Endothelial cell (in vitro differentiated cells): ENCODE data around the gene SETX. TPM values are rescaled to one million over a fixed set of nuclear protein-coding genes. Genes with fewer than 3 reads are reported as not detected.
A peak's percentile ranks its signal among the peaks of the same experiment; 100 is the strongest.

Experiments used
- DNase-seq: peaks from one replicate; pipeline ENCODE4 v3.0.0; 2021; ENCODE audit warnings: low spot score
- H3K27ac Mint-ChIP-seq: one replicate; pipeline ENCODE4 v1.8.0; 2021; ENCODE audit warnings: mixed read lengths, inconsistent platforms; ENCODE audit not compliant: unreplicated experiment
- H3K27me3 Mint-ChIP-seq: one replicate; pipeline ENCODE4 v1.8.0; 2021; ENCODE audit warnings: mild to moderate bottlenecking, moderate library complexity, mixed read lengths, inconsistent platforms; ENCODE audit not compliant: unreplicated experiment
- H3K36me3 Mint-ChIP-seq: one replicate; pipeline ENCODE4 v1.8.0; 2021; ENCODE audit warnings: mild to moderate bottlenecking, low read depth, mixed read lengths, inconsistent platforms; ENCODE audit not compliant: unreplicated experiment
- H3K4me1 Mint-ChIP-seq: one replicate; pipeline ENCODE4 v1.8.0; 2021; ENCODE audit warnings: mild to moderate bottlenecking, mixed read lengths, inconsistent platforms; ENCODE audit not compliant: unreplicated experiment
- H3K4me3 Mint-ChIP-seq: one replicate; pipeline ENCODE4 v1.8.0; 2021; ENCODE audit warnings: mild to moderate bottlenecking, mixed read lengths, inconsistent platforms; ENCODE audit not compliant: unreplicated experiment
- H3K9me3 Mint-ChIP-seq: one replicate; pipeline ENCODE4 v1.8.0; 2021; ENCODE audit warnings: mixed read lengths, inconsistent platforms; ENCODE audit not compliant: unreplicated experiment
- CTCF ChIP-seq: fragments of 200-600 bp; sonication (generic); IDR thresholded peaks from one replicate; pipeline ENCODE4 v1.5.0; 2021; ENCODE audit warnings: antibody characterized with exemption; ENCODE audit not compliant: unreplicated experiment
- total RNA-seq: library from RNA; stranded (reverse); fragmentation: NEBNext Ultra II Directional; extraction: Animal tissue kit (Norgen Biotek cat#: 25700); gene quantifications from one replicate; pipeline ENCODE4 v1.2.1, GENCODE V29; 2021; ENCODE audit not compliant: unreplicated experiment

Gene SETX
- total RNA-seq, 1 donor from 2014 or later = 169 TPM

DNA sequence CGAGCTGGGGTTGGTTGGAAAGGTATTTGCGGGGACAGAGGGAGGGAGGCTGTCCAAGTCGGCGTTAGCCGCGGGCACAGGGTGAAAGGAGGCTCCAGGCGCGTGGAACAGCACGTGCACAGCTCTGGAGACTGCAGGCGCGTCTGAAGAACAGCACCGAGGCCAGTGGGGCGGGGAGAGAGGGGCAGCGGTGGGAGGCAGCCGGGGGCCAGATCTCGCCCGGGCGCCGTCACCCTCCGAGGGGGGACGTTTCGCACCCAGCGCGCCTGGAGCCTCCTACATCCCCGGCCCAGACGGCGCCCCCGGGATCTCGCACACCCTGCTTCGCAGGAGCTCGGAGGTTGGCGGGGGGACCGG, 113.3 kb downstream of the SETX start:
- no peak for DNase-seq
- peaks cover 22% of the 10 kb centered on the region for H3K27me3 Mint-ChIP-seq
- H3K4me1 Mint-ChIP-seq = peaks cover 5% of the 10 kb centered on the region
- H3K9me3 Mint-ChIP-seq = no peaks in the 10 kb centered on the region
- no peak for TF ChIP-seq CTCF
- H3K4me3 Mint-ChIP-seq = peak overlapping the region; percentile 88
- no peak overlapping the region for H3K27ac Mint-ChIP-seq
- no peaks in the 10 kb centered on the region for H3K36me3 Mint-ChIP-seq

DNA sequence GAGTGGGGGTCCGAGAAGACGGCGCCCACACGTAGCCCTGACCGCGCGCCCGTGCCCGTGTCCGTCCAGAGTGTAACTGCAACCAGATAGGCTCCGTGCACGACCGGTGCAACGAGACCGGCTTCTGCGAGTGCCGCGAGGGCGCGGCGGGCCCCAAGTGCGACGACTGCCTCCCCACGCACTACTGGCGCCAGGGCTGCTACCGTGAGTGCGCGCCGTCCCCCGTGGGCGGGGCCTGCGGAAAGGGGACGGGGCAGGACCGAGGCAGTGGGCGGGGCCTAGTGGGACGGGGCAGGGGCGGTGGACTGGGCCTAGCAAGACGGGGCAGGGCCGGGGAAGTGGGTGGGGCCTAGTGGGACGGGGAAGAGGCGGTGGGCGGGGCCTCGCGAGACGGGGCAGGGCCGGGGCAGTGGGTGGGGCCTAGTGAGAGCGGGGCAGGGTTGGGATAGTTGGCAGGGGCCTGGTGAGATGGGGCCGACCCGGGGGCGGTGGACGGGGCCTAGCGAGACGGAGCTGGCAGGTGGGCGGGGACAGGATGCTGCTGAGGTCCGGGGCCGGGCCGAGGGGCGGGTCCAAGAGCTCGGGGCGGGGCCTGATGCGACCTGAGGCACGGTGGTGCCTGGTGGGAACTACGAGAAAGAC, 113.8 kb downstream of the SETX start:
- Mint-ChIP-seq H3K4me3 (peak overlapping the region; percentile 88), H3K27ac (no peak overlapping the region), H3K4me1 (peaks cover 5% of the 10 kb centered on the region), H3K27me3 (peaks cover 22% of the 10 kb centered on the region), H3K36me3 (no peaks in the 10 kb centered on the region), H3K9me3 (no peaks in the 10 kb centered on the region)
- no peak for TF ChIP-seq CTCF
- DNase-seq = peak; percentile 92

DNA sequence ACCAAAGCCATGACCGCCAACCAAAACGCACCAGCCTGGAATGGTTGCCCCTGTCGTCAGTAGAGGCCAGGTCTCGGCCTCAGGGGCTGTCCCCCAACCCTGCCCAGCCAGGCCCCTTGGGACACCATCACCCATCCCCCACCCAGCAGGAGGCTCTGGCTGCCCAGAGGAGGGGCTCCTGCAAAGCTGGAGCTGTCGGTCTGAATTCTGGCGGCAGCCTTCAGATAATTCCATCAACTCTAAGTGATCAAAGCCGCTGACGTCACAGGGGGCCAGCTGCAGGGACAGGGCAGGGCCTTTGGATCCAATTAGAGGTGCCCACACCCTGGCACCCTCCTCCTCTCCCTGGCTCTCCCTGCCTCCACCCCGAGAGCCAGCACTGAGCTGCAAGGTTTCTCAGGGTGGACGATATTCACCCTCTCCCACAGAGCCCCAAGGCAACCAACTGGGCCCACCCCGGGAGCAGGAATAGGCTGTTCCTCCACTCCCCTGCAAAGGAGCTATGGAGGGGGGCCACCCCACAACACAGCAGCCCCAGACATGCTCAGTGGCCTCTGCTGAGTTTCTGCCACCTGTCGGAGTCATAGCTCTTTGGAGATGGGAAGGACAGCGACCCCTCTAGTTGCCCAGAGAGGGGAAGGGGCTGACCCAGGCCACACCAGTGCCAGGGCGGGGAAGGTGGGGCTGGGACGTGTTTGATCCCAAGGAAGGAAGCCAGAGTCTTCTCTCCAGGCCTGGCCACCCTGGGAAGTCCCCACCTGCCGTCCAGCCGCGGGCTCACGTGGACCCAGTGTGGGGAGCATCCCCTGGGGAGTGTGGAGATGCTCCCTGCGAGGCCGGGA, 114.6 kb downstream of the SETX start:
- TF ChIP-seq CTCF = no peak
- Mint-ChIP-seq H3K4me3 (no peak overlapping the region), H3K4me1 (peaks cover 5% of the 10 kb centered on the region), H3K9me3 (no peaks in the 10 kb centered on the region), H3K27ac (no peak overlapping the region), H3K27me3 (peaks cover 22% of the 10 kb centered on the region), H3K36me3 (no peaks in the 10 kb centered on the region)
- DNase-seq = no peak

GRCh38 chr9:132239518-132239917, 115.3 kb downstream of the SETX start:
- Mint-ChIP-seq H3K4me1 (peaks cover 5% of the 10 kb centered on the region), H3K9me3 (no peaks in the 10 kb centered on the region), H3K4me3 (no peak overlapping the region), H3K27me3 (peaks cover 23% of the 10 kb centered on the region), H3K36me3 (no peaks in the 10 kb centered on the region), H3K27ac (no peak overlapping the region)
- TF ChIP-seq CTCF = no peak
- DNase-seq = no peak

DNA sequence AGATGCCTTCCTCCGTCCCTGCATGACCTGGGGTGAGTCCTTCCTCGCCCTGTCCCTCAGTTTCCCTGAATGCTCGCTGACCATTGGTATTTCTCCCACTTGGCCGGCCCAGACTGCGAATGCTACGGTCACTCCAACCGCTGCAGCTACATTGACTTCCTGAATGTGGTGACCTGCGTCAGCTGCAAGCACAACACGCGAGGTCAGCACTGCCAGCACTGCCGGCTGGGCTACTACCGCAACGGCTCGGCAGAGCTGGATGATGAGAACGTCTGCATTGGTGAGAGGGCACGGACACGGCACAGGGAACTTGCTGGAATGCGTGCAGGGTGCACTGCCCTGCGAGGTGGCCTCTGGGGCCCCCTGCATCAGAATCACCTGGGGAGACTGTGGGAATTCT, 115.8 kb downstream of the SETX start:
- Mint-ChIP-seq H3K27ac (no peak overlapping the region), H3K9me3 (no peaks in the 10 kb centered on the region), H3K4me1 (peaks cover 5% of the 10 kb centered on the region), H3K4me3 (no peak overlapping the region), H3K27me3 (peaks cover 20% of the 10 kb centered on the region), H3K36me3 (no peaks in the 10 kb centered on the region)
- DNase-seq = no peak
- TF ChIP-seq CTCF = no peak
